ENCODE data around the gene LPCAT2.

Gene LPCAT2

DNA sequence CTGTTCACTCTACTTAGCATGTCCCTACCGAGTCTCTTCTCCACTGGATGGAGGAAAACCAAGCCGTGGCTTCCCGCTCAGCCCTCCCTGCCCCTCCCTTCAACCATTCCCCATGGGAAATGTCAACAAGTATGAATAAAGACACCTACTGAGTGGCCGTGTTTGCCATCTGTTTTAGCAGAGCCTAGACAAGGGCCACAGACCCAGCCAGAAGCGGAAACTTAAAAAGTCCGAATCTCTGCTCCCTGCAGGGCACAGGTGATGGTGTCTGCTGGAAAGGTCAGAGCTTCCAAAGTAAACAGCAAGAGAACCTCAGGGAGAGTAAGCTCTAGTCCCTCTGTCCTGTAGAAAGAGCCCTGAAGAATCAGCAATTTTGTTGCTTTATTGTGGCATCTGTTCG, 2.8 kb upstream of the LPCAT2 start:
- DNase-seq: no peak

GRCh38 chr16:55506708-55507107, 2.2 kb upstream of the LPCAT2 start:
- no peak for DNase-seq

DNA sequence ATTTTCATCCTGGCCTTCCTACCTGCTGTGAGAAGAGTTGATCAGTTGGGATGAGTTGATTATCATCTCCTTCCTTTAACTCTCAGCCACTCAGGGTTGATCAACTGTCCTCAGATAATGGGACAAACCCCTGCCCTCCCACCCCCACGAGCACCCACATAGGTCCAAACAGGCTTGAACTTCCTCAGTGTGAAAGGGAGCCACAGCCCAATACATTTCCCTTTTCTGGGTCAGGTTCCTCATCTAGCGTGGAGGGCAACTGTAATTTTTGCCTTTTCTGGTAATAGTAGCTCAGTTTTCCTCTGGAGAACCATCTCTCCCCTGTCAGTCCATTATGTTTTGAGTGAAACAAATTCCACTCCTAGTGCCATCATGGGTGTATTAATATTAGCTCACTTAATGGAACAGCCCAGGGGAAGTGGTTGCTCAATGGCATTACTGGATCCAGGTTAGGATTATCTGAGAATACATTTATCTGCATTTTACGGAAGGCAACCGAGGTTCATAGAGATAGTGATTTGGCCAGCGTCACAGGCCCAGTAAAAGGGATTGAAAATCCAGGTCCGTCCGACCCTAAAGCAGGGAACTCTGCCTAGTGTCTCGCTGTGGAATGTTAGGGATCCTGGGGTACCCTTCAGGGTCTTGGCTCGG, 476 bp upstream of the LPCAT2 start:
- DNase-seq: no peak

DNA sequence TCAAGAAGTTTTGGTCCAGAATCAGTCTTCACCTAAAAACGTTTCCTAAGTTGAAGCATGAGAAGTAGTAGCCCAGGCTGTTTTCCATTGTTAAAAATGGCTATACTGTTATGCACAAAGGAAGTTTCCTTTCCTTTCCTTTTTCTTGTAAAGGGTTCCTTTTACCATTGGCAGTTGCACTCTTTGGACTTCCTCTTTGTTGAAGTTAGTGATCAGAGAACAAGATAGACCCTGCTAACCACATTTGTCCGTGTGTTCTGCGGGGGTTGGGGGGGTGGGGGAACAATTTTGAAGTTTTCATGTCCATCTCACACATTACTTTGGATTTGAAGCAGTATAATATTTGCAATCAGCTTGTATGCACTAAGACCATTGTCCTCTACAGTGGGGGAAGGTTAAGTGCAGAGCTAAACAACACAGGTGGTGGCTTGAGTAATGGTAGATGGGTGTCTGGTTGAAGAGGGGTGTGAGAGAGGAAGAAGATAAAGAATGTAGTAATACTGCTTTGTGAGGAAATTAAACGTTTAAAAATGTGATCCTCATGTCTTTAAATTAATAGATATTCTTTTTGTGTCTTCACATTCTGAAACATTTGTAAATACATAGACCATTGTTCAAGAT, 1.4 kb downstream of the LPCAT2 start:
- no peak for DNase-seq

DNA sequence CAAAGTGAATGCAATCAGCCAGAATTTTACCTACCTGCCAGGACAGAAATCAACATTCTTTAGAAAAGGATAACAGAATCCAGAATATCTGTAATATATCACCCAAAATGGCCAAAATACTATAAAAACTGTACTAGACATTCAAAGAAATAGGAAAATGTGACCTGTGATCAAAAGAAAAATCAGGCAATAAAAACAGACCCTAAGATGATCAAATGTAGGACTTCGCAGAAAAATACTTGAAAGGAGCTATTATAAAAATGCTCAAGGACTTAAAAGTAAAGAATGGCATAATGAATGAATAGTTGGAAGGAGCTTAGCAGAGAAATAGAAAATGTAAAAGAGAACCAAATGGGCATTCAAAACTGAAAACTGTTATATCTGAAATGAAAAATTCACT, 4.1 kb downstream of the LPCAT2 start:
- DNase-seq: no peak

DNA sequence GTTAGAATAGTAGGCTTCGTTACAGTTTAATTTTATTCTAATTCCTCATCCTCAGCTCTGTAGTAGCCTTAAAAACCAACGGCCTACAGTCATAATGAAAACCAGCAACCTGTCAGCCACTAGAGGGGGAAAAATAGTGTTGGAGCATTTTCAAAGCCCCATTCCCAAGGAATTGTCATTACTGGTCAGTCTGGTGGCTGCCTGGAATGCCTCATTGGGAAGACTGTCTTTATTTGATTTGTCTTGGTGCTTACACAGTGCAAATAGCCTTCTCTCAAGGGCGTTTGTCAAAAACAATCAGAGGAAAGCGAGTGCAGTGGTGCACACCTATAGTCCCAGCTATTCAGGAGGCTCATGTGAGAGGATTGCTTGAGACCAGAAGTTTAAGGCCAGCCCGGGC, 4.7 kb downstream of the LPCAT2 start:
- DNase-seq: no peak

DNA sequence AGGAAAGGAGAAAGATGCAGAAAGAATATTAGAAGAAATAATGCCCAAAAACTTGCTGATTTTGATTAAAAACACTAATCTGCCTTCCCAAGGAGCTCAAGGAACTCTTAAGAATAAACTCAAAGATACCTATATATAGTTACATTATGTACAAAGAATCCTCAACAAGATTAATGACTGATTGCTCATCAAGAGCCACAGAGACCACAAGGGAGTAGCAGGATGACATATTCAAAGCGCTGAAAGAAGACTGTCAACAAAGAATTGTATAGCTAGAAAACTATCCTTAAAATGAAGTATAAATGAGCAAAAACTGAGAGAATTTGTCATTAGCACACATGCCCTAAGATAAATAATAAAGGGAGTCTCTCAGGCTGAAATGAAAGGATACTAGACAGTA, 6.2 kb downstream of the LPCAT2 start:
- DNase-seq: no peak

DNA sequence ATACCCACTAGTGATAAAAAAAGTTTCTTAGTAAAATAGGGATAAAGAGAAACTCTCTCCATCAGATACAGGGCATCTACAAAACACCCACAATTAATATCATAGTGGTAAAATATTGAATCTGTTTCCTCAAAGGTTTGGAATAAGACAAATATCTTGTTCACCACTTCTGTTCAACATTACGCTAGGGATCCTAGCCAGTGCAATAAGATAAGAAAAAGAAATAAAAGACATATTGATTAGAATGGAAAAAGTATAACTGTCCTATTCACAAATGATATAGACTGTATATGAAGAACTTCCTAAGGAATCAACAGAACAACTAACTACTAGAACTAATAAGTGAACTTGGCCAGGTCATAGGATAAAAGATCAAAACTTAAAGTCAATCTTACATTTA, 12.9 kb downstream of the LPCAT2 start:
- DNase-seq: no peak

- no peak for DNase-seq
Observed at GRCh38 chr16:55526441-55526840, 17.6 kb downstream of the LPCAT2 start.

DNA sequence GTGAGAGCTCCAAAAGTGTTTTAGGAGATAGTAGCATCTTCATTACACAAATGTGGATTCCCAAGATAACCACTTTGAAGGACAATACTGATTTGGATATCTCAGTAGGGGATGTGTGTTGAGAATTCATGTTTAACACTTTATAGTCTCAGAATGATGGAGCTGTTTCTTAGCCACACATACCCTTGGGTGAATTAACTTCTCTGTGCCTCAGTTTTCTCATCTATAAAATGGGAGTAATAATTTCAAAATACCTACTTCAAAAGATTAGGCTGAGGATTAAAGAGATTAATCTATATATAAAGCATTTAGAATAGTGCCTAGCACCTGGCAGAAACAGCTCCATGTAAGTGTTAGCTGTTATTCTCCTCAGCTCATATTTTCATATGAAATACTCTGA, 19.0 kb downstream of the LPCAT2 start:
- DNase-seq: no peak

GRCh38 chr16:55529018-55529417, 20.1 kb downstream of the LPCAT2 start:
- DNase-seq: no peak

DNA sequence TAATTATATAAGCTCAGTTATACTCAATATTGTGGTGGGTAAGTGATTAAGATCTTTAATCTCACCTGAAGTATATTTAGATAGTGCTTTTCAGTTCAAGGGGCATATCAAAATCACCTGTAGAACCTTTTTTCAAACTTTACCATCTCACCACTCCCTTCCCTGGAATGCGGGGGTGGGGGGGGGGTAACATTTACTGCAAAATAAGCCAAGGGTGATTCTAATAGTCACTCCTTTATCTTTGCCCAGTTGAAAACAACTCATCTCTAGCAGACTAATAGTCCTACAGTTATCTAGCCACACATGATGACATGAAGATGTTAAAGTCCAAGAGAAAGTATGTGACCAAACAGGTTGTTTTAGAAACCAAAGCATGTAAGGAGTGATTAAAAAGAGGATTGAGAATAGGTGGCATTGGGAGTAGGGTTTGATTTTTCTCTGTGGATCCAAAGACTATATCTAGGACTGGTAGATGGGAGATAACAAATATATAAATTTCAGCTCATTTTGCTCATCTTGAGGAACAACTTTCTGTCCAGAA, 21.5 kb downstream of the LPCAT2 start:
- no peak for DNase-seq

- DNase-seq: no peak
Observed at GRCh38 chr16:55532227-55532626, 23.4 kb downstream of the LPCAT2 start.

GRCh38 chr16:55534756-55535155, 25.9 kb downstream of the LPCAT2 start:
- DNase-seq: no peak

DNA sequence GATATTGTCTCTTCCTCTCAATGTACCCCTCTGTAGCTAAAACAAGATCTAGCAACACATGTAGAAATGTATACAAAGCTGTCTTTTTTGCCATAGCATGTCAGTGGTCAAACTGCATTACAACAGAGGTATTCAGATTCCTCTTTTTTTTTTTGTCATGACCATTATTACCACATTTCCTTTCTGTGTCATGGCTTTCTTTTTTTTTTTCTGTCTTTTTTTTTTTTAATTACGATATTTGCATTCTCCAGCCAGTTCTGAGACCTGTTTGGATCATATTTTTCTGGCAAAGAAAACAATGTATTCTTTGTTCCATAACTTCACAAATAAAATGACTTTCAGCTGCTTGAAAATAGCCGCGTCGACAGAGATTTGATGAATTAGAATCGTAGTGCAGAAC, 30.2 kb downstream of the LPCAT2 start:
- DNase-seq: no peak

DNA sequence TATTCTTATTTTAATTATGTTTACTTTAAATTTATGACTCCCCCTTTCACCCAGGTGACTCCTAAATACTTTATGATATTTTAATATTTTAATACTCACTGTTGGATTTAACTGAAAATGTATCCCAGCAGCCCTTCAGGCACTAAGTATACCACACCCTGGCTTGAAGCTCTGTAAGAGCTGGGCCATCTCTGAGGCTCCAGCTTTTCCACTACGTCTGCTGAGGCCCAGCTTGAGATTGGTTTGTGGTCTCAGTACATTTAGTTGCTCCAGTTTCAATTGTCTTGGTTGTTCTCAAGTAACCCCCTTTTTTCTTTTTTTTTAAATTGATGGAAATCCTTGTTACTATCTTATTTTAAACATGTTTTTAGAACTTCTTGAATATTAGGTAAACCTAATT, 30.6 kb downstream of the LPCAT2 start:
- DNase-seq: no peak

- DNase-seq: no peak
Observed at GRCh38 chr16:55540221-55540620, 31.3 kb downstream of the LPCAT2 start.

GRCh38 chr16:55542459-55543082, 33.7 kb downstream of the LPCAT2 start:
- DNase-seq: no peak

- no peak for DNase-seq
Observed at GRCh38 chr16:55543472-55543871, 34.6 kb downstream of the LPCAT2 start.

DNA sequence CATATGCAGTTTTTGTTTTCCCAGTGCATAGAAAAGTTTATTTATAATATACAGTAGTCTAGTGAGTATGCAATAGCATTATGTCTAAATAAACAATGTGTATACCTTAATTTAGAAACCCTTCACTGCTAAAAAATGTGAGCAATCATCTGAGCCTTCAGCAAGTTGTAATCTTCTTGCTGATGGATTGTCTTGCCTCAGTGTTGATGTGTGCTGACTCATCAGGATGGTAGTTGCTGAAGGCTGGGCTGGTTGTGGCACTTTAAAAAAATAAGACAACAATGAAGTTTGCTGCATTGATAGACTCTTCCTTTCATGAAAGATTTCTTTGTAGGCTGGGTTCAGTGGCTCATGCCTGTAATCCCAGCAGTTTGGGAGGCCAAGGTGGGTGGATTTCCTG, 43.7 kb downstream of the LPCAT2 start:
- DNase-seq: no peak

- no peak for DNase-seq
Observed at GRCh38 chr16:55555436-55555835, 46.6 kb downstream of the LPCAT2 start.

GRCh38 chr16:55557186-55557585, 48.3 kb downstream of the LPCAT2 start:
- DNase-seq: no peak

DNA sequence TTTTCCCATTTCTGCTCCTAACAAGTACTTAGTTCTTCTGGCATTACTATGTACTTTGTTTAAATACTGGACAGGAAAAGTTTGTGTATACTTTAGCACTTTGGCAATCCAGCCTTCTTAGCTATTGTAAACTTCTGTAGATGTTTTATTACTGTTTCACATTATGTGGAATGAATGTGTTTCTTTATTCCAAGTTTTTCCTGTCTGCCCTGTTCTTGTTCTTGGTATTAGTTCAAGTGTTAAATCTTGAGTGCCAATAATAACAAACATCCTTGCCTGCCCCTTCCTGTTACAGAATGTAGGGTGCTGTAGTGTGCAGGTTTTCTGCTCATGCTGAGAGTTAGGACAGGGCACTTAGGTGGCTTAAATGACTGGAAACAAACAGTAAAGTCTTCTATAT, 50.4 kb downstream of the LPCAT2 start:
- no peak for DNase-seq

DNA sequence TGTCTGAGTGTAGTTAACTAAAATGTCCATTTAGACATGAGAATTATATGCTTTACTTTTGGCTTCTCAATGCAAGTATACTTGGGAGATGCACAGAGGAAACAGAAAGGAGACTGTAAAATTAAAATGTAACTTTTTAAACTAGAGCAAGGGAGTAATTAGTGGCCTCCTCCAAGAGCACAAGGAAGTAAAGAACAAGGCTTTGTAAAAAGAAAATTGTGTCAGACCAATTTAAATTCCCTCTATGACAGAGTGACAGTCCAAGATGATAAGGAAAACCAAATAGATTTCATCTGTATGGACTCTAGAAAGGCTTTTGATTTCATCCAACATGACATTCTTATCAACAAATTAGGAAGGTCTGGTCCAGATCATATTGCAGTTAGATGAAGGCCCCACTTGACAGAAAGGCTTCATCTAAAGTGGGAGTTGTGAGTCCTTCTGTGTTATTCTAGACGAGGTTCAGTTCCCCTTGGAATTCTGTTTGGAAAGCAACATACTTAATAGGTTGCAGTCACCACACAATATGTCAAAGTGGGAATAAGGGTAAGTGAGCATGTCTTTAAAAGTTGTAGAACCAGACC, 51.2 kb downstream of the LPCAT2 start:
- DNase-seq: no peak

Measured in NK-92 treated with Interleukin-12 subunit alpha and Interleukin-12 subunit beta, amount 100 ng/mL, for 24 hours (cell line).